Fibroblast of skin of right quadriceps (primary cell): ENCODE results near the gene HPGDS.
"Not testable (repeated sequence)": the region's sequence is repeated elsewhere in the genome, so short reads cannot be mapped to it uniquely, and the experiment has no call there.

Source experiments
- DNase-seq: peaks from one replicate; pipeline ENCODE4 v3.0.0-alpha.2; 2013

Gene HPGDS

GRCh38 chr4:94342694-94343093 lies at the start of gene HPGDS:
TSS of gene HPGDS (minus strand) at chr4:94342836. CDS start at chr4:94334629, 8,207 bp downstream.
- no peak for DNase-seq

GRCh38 chr4:94390804-94391410 lies 48.3 kb upstream of the HPGDS start:
- no peak for DNase-seq

GRCh38 chr4:94389595-94390267 lies 47.1 kb upstream of the HPGDS start:
- DNase-seq, result no peak

GRCh38 chr4:94387965-94388364 lies 45.3 kb upstream of the HPGDS start:
- not testable (repeated sequence) for DNase-seq

- not testable (repeated sequence) for DNase-seq
Observed at GRCh38 chr4:94385452-94385851, 42.8 kb upstream of the HPGDS start.

- not testable (repeated sequence) for DNase-seq
Observed at GRCh38 chr4:94382891-94383290, 40.3 kb upstream of the HPGDS start.

- no peak for DNase-seq
Observed at GRCh38 chr4:94378047-94378446, 35.4 kb upstream of the HPGDS start.

GRCh38 chr4:94377294-94377693 lies 34.7 kb upstream of the HPGDS start:
- no peak for DNase-seq

- no peak for DNase-seq
Observed at GRCh38 chr4:94375364-94375763, 32.7 kb upstream of the HPGDS start.

- DNase-seq, result no peak
Observed at GRCh38 chr4:94373752-94374151, 31.1 kb upstream of the HPGDS start.

GRCh38 chr4:94372991-94373390 lies 30.4 kb upstream of the HPGDS start:
- no peak for DNase-seq

GRCh38 chr4:94372228-94372978 lies 29.8 kb upstream of the HPGDS start:
- DNase-seq, result no peak

- no peak for DNase-seq
Observed at GRCh38 chr4:94371290-94371689, 28.7 kb upstream of the HPGDS start.

- no peak for DNase-seq
Observed at GRCh38 chr4:94370533-94371254, 28.1 kb upstream of the HPGDS start.

GRCh38 chr4:94369046-94369445 lies 26.4 kb upstream of the HPGDS start:
- DNase-seq, result no peak

- DNase-seq, result no peak
Observed at GRCh38 chr4:94368459-94368858, 25.8 kb upstream of the HPGDS start.

GRCh38 chr4:94365304-94365703 lies 22.7 kb upstream of the HPGDS start:
- peak; percentile 17 for DNase-seq

- DNase-seq, result no peak
Observed at GRCh38 chr4:94364527-94364926, 21.9 kb upstream of the HPGDS start.

GRCh38 chr4:94363136-94363655 lies 20.6 kb upstream of the HPGDS start:
- no peak for DNase-seq

- no peak for DNase-seq
Observed at GRCh38 chr4:94359838-94360237, 17.2 kb upstream of the HPGDS start.

- no peak for DNase-seq
Observed at GRCh38 chr4:94359221-94359620, 16.6 kb upstream of the HPGDS start.

GRCh38 chr4:94358101-94358500 lies 15.5 kb upstream of the HPGDS start:
- DNase-seq, result no peak

- DNase-seq, result no peak
Observed at GRCh38 chr4:94357624-94358023, 15.0 kb upstream of the HPGDS start.
